HG03460 (cell line): ENCODE data around the gene RET.
"Not testable (repeated sequence)": the region's sequence is repeated elsewhere in the genome, so short reads cannot be mapped to it uniquely, and the experiment has no call there.

Experiments
- ATAC-seq: cut with Tn5 transposase; IDR thresholded peaks from one replicate; pipeline ENCODE4 v1.9.1; 2021; ENCODE audit not compliant: unreplicated experiment

Gene RET

GRCh38 chr10:43132867-43133787 is 56.3 kb downstream of the RET start:
- no peak for ATAC-seq

- ATAC-seq: no peak
Measured at GRCh38 chr10:43134126-43134905, 57.4 kb downstream of the RET start.

DNA sequence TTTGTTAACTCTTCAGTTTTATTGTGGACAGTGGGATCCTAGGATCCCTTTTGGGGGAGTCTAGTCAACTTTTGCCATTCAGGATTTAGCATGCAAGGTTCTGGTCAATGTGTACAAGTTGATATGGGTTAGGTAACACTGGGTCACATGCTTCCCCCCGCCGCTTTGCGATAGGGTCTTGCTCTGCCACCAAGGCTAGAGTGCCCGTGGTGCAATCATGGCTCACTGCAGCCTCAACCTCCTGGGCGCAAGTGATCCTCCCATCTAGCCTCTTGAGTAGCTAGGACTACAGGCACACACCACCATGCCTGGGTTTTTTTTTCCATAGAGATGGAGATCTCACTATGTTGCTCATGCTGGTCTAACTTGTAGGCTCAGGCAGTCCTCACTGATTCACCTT is 58.2 kb downstream of the RET start:
- ATAC-seq: no peak

DNA sequence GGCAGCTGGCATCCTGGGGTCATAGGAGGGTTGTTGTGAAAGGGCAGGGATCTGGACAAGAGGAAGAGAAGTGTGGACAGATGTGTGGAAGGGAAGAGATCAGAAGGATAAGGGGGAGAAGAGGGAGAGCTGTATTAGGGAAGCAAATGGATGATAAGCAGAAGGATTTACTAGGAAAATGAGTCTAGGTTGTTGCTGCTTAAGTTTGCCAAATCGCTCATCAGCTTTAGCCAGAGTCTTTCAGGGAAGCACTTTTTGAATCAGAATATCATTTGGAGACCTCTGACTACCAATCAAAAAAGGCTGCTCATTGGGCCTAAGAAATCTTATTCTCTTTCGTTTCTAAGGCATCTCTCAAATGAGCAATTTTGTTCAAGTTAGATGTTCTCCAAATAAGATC is 58.8 kb downstream of the RET start:
- no peak for ATAC-seq

DNA sequence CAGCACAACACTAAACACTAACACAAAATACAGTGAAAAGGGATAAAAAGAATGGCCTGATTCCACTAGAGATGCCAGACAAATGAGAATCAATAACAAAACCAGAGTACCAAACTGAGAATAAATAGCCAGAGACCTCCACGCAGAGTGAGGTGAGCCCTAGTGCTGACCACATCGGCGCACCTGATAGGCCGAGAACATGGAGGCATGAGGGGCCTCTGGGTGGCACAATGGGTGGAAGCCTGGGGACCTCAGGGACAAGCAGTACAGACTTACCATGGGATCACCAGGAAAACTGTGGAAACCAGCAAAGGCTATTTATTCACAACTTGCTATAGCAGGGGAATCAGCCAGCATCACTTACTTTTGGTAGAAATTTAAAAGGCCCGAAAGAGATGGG is 59.6 kb downstream of the RET start:
- ATAC-seq: no peak

DNA sequence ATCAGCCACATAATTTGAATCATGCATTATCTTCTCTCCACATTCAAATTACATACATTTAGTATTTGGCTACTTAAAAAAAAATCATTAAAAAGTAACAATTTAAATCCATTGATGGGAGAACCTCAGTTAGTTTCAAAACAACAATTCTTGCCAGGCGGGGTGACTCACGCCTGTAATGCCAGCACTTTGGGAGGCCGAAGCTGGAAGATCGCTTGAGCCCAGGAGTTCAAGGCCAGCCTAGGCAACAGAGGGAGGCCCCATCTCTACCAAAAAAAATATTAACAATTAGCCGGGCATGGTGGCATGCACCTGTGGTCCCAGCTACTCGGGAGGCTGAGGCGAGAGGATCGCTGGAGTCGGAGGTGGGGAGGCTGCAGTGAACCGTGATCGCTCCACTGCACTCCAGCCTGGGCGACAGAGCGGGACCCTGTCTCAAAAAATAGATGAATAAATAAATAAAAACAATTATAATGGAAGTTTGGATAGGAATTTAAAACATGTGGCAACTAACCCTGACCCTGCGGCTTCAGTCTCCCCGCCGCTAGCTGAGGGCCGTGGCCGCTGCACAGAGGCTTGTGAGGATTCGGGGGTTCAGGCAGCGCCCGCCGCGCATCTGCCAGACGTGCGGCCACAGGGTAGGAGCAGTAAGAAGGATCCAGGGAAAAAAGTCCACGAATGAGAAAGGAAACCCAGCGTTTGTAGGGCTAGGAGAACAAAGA is 60.3 kb downstream of the RET start:
- ATAC-seq: no peak

DNA sequence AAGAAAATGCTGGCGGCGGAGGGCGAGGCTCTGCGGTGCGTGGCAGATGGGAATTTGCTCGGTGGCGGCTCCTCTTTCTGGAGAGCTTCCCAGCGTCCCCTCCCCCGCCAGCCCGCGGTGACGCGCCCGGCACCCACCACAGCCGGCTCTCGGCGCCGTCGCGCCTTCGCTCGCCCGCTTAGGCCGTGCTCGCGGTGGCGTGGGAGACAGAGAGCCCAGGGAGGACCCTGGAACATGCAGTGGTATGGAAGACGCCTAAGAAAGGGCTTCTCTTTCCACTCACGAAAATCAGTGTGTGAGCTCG is 60.8 kb downstream of the RET start:
- ATAC-seq: no peak

GRCh38 chr10:43138021-43138756 is 61.3 kb downstream of the RET start, which contains the start of gene CSGALNACT2:
Gene CSGALNACT2, plus strand, starts transcription at chr10:43138445. Its CDS starts 16,705 bp downstream, at chr10:43155150.
- peak; percentile 65 for ATAC-seq

- peak; percentile 35 for ATAC-seq
Measured at GRCh38 chr10:43138757-43139241, 61.9 kb downstream of the RET start.

- ATAC-seq: no peak
Measured at GRCh38 chr10:43141421-43141820, 64.6 kb downstream of the RET start.

- ATAC-seq: no peak
Measured at GRCh38 chr10:43145311-43145710, 68.4 kb downstream of the RET start.

GRCh38 chr10:43145936-43146335 is 69.1 kb downstream of the RET start:
- ATAC-seq: not testable (repeated sequence)

- ATAC-seq: no peak
Measured at GRCh38 chr10:43151371-43151770, 74.5 kb downstream of the RET start.

DNA sequence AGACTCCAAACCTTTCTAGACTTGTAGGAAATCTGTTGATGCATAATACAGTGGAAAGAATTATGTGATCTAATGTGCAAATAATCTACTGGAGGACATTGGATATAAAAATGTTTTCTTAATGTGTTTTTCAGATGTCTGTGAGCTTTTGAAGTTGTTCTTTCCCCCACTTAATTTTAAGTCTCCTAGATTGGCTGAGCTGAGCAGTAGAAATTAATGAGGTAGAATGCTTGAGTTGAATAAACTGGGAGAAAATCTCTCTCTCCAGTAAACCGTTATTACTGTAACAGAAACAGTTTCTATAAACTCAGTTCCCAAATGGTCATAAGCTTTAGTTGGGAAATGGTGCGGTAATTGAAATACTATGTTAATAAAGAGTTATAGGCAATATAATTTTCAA is 77.0 kb downstream of the RET start:
- ATAC-seq: no peak

DNA sequence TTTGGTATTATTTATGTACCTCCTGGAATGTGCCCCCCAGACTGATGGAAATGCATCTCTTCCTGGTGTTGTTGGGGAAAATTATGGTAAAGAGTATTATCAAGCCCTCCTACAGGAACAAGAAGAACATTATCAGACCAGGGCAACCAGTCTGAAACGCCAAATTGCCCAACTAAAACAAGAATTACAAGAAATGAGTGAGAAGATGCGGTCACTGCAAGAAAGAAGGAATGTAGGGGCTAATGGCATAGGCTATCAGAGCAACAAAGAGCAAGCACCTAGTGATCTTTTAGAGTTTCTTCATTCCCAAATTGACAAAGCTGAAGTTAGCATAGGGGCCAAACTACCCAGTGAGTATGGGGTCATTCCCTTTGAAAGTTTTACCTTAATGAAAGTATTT is 78.4 kb downstream of the RET start:
- ATAC-seq: no peak

GRCh38 chr10:43155741-43156140 is 78.9 kb downstream of the RET start:
- no peak for ATAC-seq

GRCh38 chr10:43156590-43157341 is 79.9 kb downstream of the RET start:
- no peak for ATAC-seq

DNA sequence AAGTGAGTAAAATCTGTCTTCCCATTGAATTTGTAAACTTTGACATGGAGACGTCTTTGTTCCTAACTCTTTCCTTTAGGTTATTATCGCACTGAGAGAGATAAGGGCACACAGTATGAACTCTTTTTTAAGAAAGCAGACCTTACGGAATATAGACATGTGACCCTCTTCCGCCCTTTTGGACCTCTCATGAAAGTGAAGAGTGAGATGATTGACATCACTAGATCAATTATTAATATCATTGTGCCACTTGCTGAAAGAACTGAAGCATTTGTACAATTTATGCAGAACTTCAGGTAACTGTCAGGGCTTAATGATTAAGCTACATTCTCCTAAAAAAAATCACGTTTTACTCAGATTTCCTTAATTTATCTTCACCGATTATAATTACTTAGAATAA is 81.8 kb downstream of the RET start:
- no peak for ATAC-seq

DNA sequence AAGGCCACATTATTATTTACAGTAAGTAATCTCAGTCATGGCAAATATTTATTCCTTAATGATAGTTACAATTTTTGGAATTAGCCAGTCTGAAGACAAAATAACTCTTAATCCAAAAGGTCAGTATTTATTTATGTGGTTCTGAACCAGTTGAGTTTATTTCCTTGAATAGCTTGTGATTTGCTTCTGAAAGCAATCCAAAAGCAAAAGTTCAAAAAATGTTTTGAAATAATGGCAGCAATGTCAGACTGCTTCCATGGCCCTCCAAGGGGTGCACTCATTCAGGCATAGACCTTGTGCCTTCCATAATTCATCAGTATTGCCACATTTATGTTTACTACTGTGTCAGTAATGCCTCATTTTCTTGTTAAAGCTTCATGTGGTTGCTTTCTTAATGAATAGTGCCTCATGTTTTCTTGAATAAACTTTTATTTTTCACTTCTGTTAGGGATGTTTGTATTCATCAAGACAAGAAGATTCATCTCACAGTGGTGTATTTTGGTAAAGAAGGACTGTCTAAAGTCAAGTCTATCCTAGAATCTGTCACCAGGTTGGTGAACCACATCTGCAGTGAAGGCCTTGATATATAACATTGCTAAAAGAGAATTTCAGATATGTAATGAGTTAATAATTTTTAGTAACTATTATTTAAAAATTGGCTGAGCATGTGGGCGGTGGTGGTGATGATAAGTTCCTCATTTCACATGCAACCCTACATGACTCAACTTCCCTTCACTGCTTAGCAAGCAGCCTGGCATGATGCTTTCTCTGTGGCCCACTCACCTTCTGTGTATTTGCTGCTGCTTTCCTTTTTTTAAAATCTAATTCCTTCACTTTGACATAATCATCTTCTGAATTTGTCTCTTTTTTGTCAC is 83.4 kb downstream of the RET start:
- ATAC-seq: peak; percentile 56
